ENCODE results near the gene PTPN11. TPM values are rescaled to one million over a fixed set of nuclear protein-coding genes. Genes with fewer than 3 reads are reported as not detected.

The PTPN11 gene
- total RNA-seq (2014; rRNA removed; shearing (Covaris generic); ENCODE audit: low replicate concordance), result 65.3 and 66.3 TPM in 2 replicates

- no peaks in the 10 kb centered on the region for H3K27me3 ChIP-seq (ENCODE audit: low read length)
- H3K9me3 ChIP-seq (ENCODE audit: low read length), result no peaks in the 10 kb centered on the region
- H3K9me2 ChIP-seq (replicated peaks; ENCODE audit: insufficient read depth, low read length), result no peaks in the 10 kb centered on the region
- peak within 1 kb of the TSS; percentile 93 for H3K4me2 ChIP-seq (ENCODE audit: low read depth, low read length, poor library complexity, severe bottlenecking)
- H3K36me3 ChIP-seq (ENCODE audit: insufficient read depth, low read length), result peaks cover 7% of the 10 kb centered on the region; the same call in 1 of the 2 replicates
- H4K20me1 ChIP-seq (ENCODE audit: insufficient read depth, low read depth, low read length), result peaks cover 6% of the 10 kb centered on the region
- peaks cover 53% of the 10 kb centered on the region for H3K79me2 ChIP-seq (ENCODE audit: low read length)
- DNase-seq, result peak; percentile 96
- peak within 1 kb of the TSS; percentile 100 for H3K4me3 ChIP-seq (ENCODE audit: low read length)
- peaks cover 34% of the 10 kb centered on the region for H3K4me1 ChIP-seq (ENCODE audit: low read length)
- peak within 1 kb of the TSS; percentile 45 for H3K27ac ChIP-seq (ENCODE audit: low read length)
- peak within 1 kb of the TSS; percentile 93 for H3K9ac ChIP-seq (ENCODE audit: low read length)
- peak within 1 kb of the TSS; percentile 76 for H2AFZ ChIP-seq (ENCODE audit: low read length)
Measured at GRCh38 chr12:112418608-112419296, at the start of gene PTPN11. PTPN11 (plus strand) TSS chr12:112418947; CDS start chr12:112419112, 165 bp downstream.

DNA sequence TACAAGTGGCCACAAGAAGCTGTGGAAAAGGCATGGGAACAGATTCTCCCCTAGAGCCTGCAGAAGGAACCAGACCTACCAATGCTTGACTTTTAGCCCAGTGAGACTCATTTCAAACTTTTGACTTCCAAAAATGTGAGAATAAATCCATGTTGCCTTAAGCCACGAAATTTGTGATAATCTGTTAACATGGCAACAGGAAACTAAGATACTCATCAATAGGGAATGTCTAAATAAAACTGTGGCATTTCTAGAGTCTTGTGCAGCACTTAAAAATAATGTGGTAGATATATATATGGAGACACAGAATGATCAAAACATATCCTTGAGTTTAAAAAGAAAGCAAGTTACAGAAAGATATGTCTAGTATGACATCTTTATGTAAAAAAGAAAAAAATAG, 48.5 kb upstream of the PTPN11 start:
- Histone ChIP-seq H3K9me3 (ENCODE audit: low read length) (no peaks in the 10 kb centered on the region), H3K27me3 (ENCODE audit: low read length) (no peaks in the 10 kb centered on the region), H3K27ac (ENCODE audit: low read length) (no peak overlapping the region), H3K36me3 (ENCODE audit: insufficient read depth, low read length) (peaks cover 3% of the 10 kb centered on the region; the same call in 1 of the 2 replicates), H3K9ac (ENCODE audit: low read length) (no peak overlapping the region), H3K9me2 (replicated peaks; ENCODE audit: insufficient read depth, low read length) (no peaks in the 10 kb centered on the region), H3K79me2 (ENCODE audit: low read length) (peaks cover 93% of the 10 kb centered on the region), H3K4me3 (ENCODE audit: low read length) (no peak overlapping the region), H3K4me1 (ENCODE audit: low read length) (0 out of 2 replicates have a peak, but pooled peaks cover 3% of the 10 kb centered on the region), H3K4me2 (ENCODE audit: low read depth, low read length, poor library complexity, severe bottlenecking) (no peak overlapping the region), H2AFZ (ENCODE audit: low read length) (no peak overlapping the region), H4K20me1 (ENCODE audit: insufficient read depth, low read depth, low read length) (no peaks in the 10 kb centered on the region)
- peak; percentile 9 for DNase-seq

GRCh38 chr12:112370868-112371510, 47.8 kb upstream of the PTPN11 start:
- Histone ChIP-seq H3K9ac (ENCODE audit: low read length) (no peak overlapping the region), H2AFZ (ENCODE audit: low read length) (no peak overlapping the region), H4K20me1 (ENCODE audit: insufficient read depth, low read depth, low read length) (no peaks in the 10 kb centered on the region), H3K4me2 (ENCODE audit: low read depth, low read length, poor library complexity, severe bottlenecking) (no peak overlapping the region), H3K9me3 (ENCODE audit: low read length) (no peaks in the 10 kb centered on the region), H3K4me1 (ENCODE audit: low read length) (0 out of 2 replicates have a peak, but pooled peaks cover 3% of the 10 kb centered on the region), H3K36me3 (ENCODE audit: insufficient read depth, low read length) (peaks cover 6% of the 10 kb centered on the region; the same call in 1 of the 2 replicates), H3K4me3 (ENCODE audit: low read length) (no peak overlapping the region), H3K9me2 (replicated peaks; ENCODE audit: insufficient read depth, low read length) (no peaks in the 10 kb centered on the region), H3K79me2 (ENCODE audit: low read length) (peaks cover 89% of the 10 kb centered on the region), H3K27me3 (ENCODE audit: low read length) (no peaks in the 10 kb centered on the region), H3K27ac (ENCODE audit: low read length) (no peak overlapping the region)
- DNase-seq, result peak; percentile 29

GRCh38 chr12:112374166-112374740, 44.5 kb upstream of the PTPN11 start:
- no peaks in the 10 kb centered on the region for H3K27me3 ChIP-seq (ENCODE audit: low read length)
- H4K20me1 ChIP-seq (ENCODE audit: insufficient read depth, low read depth, low read length), result no peaks in the 10 kb centered on the region
- no peak overlapping the region for H3K9ac ChIP-seq (ENCODE audit: low read length)
- peaks cover 92% of the 10 kb centered on the region for H3K79me2 ChIP-seq (ENCODE audit: low read length)
- no peak overlapping the region for H3K4me2 ChIP-seq (ENCODE audit: low read depth, low read length, poor library complexity, severe bottlenecking)
- no peak overlapping the region for H2AFZ ChIP-seq (ENCODE audit: low read length)
- 0 out of 2 replicates have a peak, but pooled peaks cover 3% of the 10 kb centered on the region for H3K4me1 ChIP-seq (ENCODE audit: low read length)
- no peak overlapping the region for H3K27ac ChIP-seq (ENCODE audit: low read length)
- DNase-seq, result no peak
- H3K9me3 ChIP-seq (ENCODE audit: low read length), result no peaks in the 10 kb centered on the region
- H3K36me3 ChIP-seq (ENCODE audit: insufficient read depth, low read length), result peaks cover 6% of the 10 kb centered on the region; the same call in 1 of the 2 replicates
- H3K4me3 ChIP-seq (ENCODE audit: low read length), result no peak overlapping the region
- no peaks in the 10 kb centered on the region for H3K9me2 ChIP-seq (replicated peaks; ENCODE audit: insufficient read depth, low read length)

DNA sequence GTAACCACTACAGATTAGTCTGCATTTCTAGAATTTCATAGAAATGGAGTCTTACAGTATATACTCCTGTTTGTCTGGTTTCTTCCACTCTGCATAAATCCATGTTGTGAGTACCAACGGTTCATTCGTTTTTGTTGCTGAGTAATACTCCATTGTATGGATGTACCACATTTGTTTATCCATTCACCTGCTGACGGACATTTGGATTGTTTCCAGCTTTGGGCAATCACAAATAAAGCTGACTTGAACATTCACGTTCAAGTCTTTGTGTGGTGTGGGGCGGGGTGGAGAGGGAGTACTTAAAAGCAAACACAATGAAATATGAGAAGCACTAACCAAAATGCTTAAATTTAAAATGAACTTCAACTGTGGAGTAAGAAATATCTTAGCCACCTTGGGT, 43.6 kb upstream of the PTPN11 start:
- Histone ChIP-seq H3K4me2 (ENCODE audit: low read depth, low read length, poor library complexity, severe bottlenecking) (no peak overlapping the region), H3K36me3 (ENCODE audit: insufficient read depth, low read length) (peaks cover 6% of the 10 kb centered on the region; the same call in 1 of the 2 replicates), H3K27me3 (ENCODE audit: low read length) (no peaks in the 10 kb centered on the region), H2AFZ (ENCODE audit: low read length) (no peak overlapping the region), H3K9me2 (replicated peaks; ENCODE audit: insufficient read depth, low read length) (no peaks in the 10 kb centered on the region), H3K4me3 (ENCODE audit: low read length) (no peak overlapping the region), H3K9me3 (ENCODE audit: low read length) (no peaks in the 10 kb centered on the region), H3K4me1 (ENCODE audit: low read length) (peaks cover 7% of the 10 kb centered on the region), H3K27ac (ENCODE audit: low read length) (no peak overlapping the region), H4K20me1 (ENCODE audit: insufficient read depth, low read depth, low read length) (no peaks in the 10 kb centered on the region), H3K9ac (ENCODE audit: low read length) (no peak overlapping the region), H3K79me2 (ENCODE audit: low read length) (peaks cover 90% of the 10 kb centered on the region)
- no peak for DNase-seq

- Histone ChIP-seq H3K9me3 (ENCODE audit: low read length) (no peaks in the 10 kb centered on the region), H3K9me2 (replicated peaks; ENCODE audit: insufficient read depth, low read length) (no peaks in the 10 kb centered on the region), H3K36me3 (ENCODE audit: insufficient read depth, low read length) (no peaks in the 10 kb centered on the region), H3K9ac (ENCODE audit: low read length) (peak overlapping the region; percentile 80), H4K20me1 (ENCODE audit: insufficient read depth, low read depth, low read length) (no peaks in the 10 kb centered on the region), H2AFZ (ENCODE audit: low read length) (peak overlapping the region; percentile 13; the same call in 1 of the 2 replicates), H3K79me2 (ENCODE audit: low read length) (peaks cover 56% of the 10 kb centered on the region), H3K27ac (ENCODE audit: low read length) (peak overlapping the region; percentile 73), H3K4me3 (ENCODE audit: low read length) (peak overlapping the region; percentile 82), H3K27me3 (ENCODE audit: low read length) (no peaks in the 10 kb centered on the region), H3K4me1 (ENCODE audit: low read length) (peaks cover 16% of the 10 kb centered on the region), H3K4me2 (ENCODE audit: low read depth, low read length, poor library complexity, severe bottlenecking) (peak overlapping the region; percentile 83)
- peak; percentile 62 for DNase-seq
Measured at GRCh38 chr12:112380663-112381405, 37.9 kb upstream of the PTPN11 start.

- Histone ChIP-seq H3K36me3 (ENCODE audit: insufficient read depth, low read length) (no peaks in the 10 kb centered on the region), H3K27ac (ENCODE audit: low read length) (peak overlapping the region; percentile 73), H4K20me1 (ENCODE audit: insufficient read depth, low read depth, low read length) (no peaks in the 10 kb centered on the region), H3K27me3 (ENCODE audit: low read length) (no peaks in the 10 kb centered on the region), H3K4me3 (ENCODE audit: low read length) (peak overlapping the region; percentile 82), H3K4me2 (ENCODE audit: low read depth, low read length, poor library complexity, severe bottlenecking) (peak overlapping the region; percentile 83), H2AFZ (ENCODE audit: low read length) (peak overlapping the region; percentile 13; the same call in 1 of the 2 replicates), H3K4me1 (ENCODE audit: low read length) (peaks cover 17% of the 10 kb centered on the region), H3K9me3 (ENCODE audit: low read length) (no peaks in the 10 kb centered on the region), H3K9ac (ENCODE audit: low read length) (peak overlapping the region; percentile 80), H3K9me2 (replicated peaks; ENCODE audit: insufficient read depth, low read length) (no peaks in the 10 kb centered on the region), H3K79me2 (ENCODE audit: low read length) (peaks cover 51% of the 10 kb centered on the region)
- DNase-seq, result peak; percentile 64
Measured at GRCh38 chr12:112381406-112381882, 37.3 kb upstream of the PTPN11 start.
